Endometrial microvascular endothelial cells (primary cell): Measurements from ENCODE around the gene TTLL1. TPM values are rescaled to one million over a fixed set of nuclear protein-coding genes. Genes with fewer than 3 reads are reported as not detected.

Source experiments
- total RNA-seq: library from RNA; depleted of rRNA; stranded (reverse); fragments of >200 nt; gene quantifications from one replicate; pipeline ENCODE4 v1.2.3, GENCODE V29; 2015; ENCODE audit errors: inconsistent ontology term

TTLL1 gene
- total RNA-seq, 1 donor from 2014 or later = 11.2 TPM

Other genes starting within 250 kb of the TTLL1 start
- gene ARFGAP3, start 232.1 kb downstream of the TTLL1 start, total RNA-seq = 49.6 TPM
- gene PACSIN2, start 74.2 kb downstream of the TTLL1 start, total RNA-seq = 51.7 TPM
- gene BIK, start 21.4 kb upstream of the TTLL1 start, total RNA-seq = 0.56 TPM
- 35.1 TPM for gene MCAT, start 54.0 kb upstream of the TTLL1 start, total RNA-seq
- 689 TPM for gene TSPO, start 62.2 kb upstream of the TTLL1 start, total RNA-seq
- 83.2 TPM for gene TTLL12, start 97.7 kb upstream of the TTLL1 start, total RNA-seq